ENCODE measurements around the gene ADAMTS17.

GRCh38 chr15:100104245-100104644 lies 237.5 kb downstream of the ADAMTS17 start:
- no peak for TF ChIP-seq POLR2A (IDR thresholded peaks at IDR 0.05; ENCODE audit: extremely low read depth, insufficient read length)
- TF ChIP-seq, protein P1, sequence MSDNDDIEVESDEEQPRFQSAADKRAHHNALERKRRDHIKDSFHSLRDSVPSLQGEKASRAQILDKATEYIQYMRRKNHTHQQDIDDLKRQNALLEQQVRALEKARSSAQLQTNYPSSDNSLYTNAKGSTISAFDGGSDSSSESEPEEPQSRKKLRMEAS (IDR thresholded peaks at IDR 0.05; ENCODE audit: low read depth, low read length): no peak
- TF ChIP-seq, protein P2, sequence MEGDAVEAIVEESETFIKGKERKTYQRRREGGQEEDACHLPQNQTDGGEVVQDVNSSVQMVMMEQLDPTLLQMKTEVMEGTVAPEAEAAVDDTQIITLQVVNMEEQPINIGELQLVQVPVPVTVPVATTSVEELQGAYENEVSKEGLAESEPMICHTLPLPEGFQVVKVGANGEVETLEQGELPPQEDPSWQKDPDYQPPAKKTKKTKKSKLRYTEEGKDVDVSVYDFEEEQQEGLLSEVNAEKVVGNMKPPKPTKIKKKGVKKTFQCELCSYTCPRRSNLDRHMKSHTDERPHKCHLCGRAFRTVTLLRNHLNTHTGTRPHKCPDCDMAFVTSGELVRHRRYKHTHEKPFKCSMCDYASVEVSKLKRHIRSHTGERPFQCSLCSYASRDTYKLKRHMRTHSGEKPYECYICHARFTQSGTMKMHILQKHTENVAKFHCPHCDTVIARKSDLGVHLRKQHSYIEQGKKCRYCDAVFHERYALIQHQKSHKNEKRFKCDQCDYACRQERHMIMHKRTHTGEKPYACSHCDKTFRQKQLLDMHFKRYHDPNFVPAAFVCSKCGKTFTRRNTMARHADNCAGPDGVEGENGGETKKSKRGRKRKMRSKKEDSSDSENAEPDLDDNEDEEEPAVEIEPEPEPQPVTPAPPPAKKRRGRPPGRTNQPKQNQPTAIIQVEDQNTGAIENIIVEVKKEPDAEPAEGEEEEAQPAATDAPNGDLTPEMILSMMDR (IDR thresholded peaks at IDR 0.05; ENCODE audit: low read depth, low read length): no peak
